ENCODE results near the gene LGALS1.

DNA sequence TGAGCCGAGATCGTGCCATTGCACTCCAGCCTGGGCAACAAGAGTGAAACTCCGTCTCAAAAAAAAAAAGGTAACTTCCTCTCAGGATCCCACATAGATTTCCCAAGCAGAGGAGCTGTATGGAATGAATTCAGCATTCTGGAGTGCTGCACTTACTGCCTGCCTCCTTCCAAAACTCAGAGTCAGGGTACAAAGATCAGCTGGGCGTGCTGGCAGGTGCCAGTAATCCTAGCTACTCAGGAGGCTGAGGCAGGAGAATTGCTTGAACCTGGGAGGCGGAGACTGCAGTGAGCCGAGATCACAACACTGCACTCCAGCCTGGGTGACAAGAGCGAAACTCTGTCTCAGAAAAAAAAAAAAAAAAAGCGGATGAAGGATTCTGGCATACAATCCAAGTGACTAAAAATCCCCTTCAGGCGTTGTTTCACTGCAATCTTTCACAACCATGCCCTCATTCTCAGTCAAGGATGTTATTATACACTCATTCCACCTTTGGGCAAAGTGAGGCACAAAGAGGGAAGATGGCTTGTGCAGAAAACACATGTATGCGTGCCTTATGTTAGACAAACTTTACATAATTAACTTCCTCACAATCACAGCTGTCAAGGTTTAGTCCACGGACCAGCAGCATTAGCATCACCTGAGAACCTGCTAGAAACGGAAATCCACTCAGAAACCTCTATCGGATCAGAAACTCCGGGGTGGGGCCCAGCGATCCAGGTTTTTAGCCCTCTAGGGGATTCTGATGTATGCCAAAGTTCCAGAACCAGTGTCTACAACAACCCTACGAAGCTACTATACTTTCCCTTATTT is 9.6 kb downstream of the LGALS1 start:
- TF ChIP-seq CTCF (IDR thresholded peaks at IDR 0.05 in 2 of 3, conservative IDR thresholded peaks at IDR 0.05 in 1 of 3; ENCODE audit: insufficient read depth in 2 of 3, low read depth in 1 of 3, low read length in 3 of 3), result no peak
- no peak for TF ChIP-seq EHMT2 (IDR thresholded peaks at IDR 0.05)
- no peak for TF ChIP-seq ZNF79 (CRISPR knock-in tag; IDR thresholded peaks at IDR 0.05; ENCODE audit: low read depth)
- no peak for TF ChIP-seq MTA1 (IDR thresholded peaks at IDR 0.05; ENCODE audit: borderline replicate concordance)
- TF ChIP-seq PREB (CRISPR knock-in tag; IDR thresholded peaks at IDR 0.05), result no peak
- no peak for TF ChIP-seq TAF1 (IDR thresholded peaks at IDR 0.05; ENCODE audit: control insufficient read depth, extremely low read depth, insufficient read depth, low read length, severe bottlenecking)
- no peak for TF ChIP-seq HNRNPH1 (optimal IDR thresholded peaks at IDR 0.05; ENCODE audit: low read depth, low read length)
- no peak for TF ChIP-seq ZNF143 (CRISPR knock-in tag; IDR thresholded peaks at IDR 0.05)
- TF ChIP-seq, protein P1, sequence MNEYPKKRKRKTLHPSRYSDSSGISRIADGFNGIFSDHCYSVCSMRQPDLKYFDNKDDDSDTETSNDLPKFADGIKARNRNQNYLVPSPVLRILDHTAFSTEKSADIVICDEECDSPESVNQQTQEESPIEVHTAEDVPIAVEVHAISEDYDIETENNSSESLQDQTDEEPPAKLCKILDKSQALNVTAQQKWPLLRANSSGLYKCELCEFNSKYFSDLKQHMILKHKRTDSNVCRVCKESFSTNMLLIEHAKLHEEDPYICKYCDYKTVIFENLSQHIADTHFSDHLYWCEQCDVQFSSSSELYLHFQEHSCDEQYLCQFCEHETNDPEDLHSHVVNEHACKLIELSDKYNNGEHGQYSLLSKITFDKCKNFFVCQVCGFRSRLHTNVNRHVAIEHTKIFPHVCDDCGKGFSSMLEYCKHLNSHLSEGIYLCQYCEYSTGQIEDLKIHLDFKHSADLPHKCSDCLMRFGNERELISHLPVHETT (CRISPR knock-in tag; conservative IDR thresholded peaks at IDR 0.05 in 1 of 2, IDR thresholded peaks at IDR 0.05 in 1 of 2), result no peak

Measured in K562 (cell line).